Esophagus muscularis mucosa (tissue), 4 donors: ENCODE results near the gene MZT2A. TPM values are rescaled to one million over a fixed set of nuclear protein-coding genes. Genes with fewer than 3 reads are reported as not detected.
"Not testable (repeated sequence)": the region's sequence is repeated elsewhere in the genome, so short reads cannot be mapped to it uniquely, and the experiment has no call there.

Experiments
- DNase-seq: peaks from one replicate; pipeline ENCODE4 v3.0.0-alpha.2; 2017; ENCODE audit errors: extremely low spot score
- H3K27ac ChIP-seq, 4 donors: fragments of 200-600 bp; sonication (generic); replicated peaks in 1 of 4; 1 replicate in 3 of 4; 2 replicates in 1 of 4; pipeline ENCODE4 v1.5.1; 2016 to 2019; ENCODE audit warnings: mild to moderate bottlenecking in 1 of 4
- H3K27me3 ChIP-seq, 4 donors: fragments of 200-600 bp; sonication (generic); one replicate each; pipeline versions ENCODE4 v1.5.1 to v1.6.0; 2016 to 2019
- H3K36me3 ChIP-seq, 4 donors: fragments of 200-600 bp; sonication (generic); one replicate each; pipeline ENCODE4 v1.5.1; 2016 to 2019
- H3K4me1 ChIP-seq, 4 donors: fragments of 200-600 bp; sonication (generic); one replicate each; pipeline ENCODE4 v1.5.1; 2016 to 2019
- H3K4me3 ChIP-seq, 4 donors: fragments of 200-600 bp; sonication (generic); 1 replicate in 2 of 4; 2 replicates in 2 of 4; pipeline ENCODE4 v1.5.1; 2016 to 2019; ENCODE audit warnings: mild to moderate bottlenecking in 4 of 4, moderate library complexity in 1 of 4
- H3K9me3 ChIP-seq, 4 donors: fragments of 200-600 bp; sonication (generic); 1 replicate in 3 of 4; 2 replicates in 1 of 4; pipeline ENCODE4 v1.5.1; 2016 to 2019
- EP300 ChIP-seq: sonication (generic); formaldehyde crosslinking; IDR thresholded peaks from one replicate; pipeline ENCODE4 v1.6.1; 2017; ENCODE audit warnings: antibody characterized with exemption
- POLR2A ChIP-seq: fragments of 450-650 bp; IDR thresholded peaks from one replicate; pipeline ENCODE4 v1.6.1; 2017; ENCODE audit warnings: antibody characterized with exemption, moderate library complexity, mild to moderate bottlenecking, low read depth
- POLR2AphosphoS5 ChIP-seq, 2 donors: sonication (generic); formaldehyde crosslinking; IDR thresholded peaks; one replicate each; pipeline ENCODE4 v1.6.1; 2017; ENCODE audit warnings: antibody characterized with exemption in 2 of 2
- WGBS: methylation state at CpG from one replicate; pipeline ENCODE4 v1.1.5; 2018; 5-methylcytosine and 5-hydroxymethylcytosine counted together
- intact Hi-C: fragments of 100-400 bp; cut with DNase I; formaldehyde crosslinking; loops from one replicate; pipeline ENCODE4 v1.15.1; 2023
- total RNA-seq, 4 donors: library from RNA; depleted of rRNA; stranded (reverse); fragments of >200 nt; gene quantifications; one replicate each; pipeline versions ENCODE4 v1.1.0 to v1.2.1, GENCODE V29; 2016
- TF ChIP-seq, protein P1 (sequence below), 3 experiments: fragments of 200-600 bp in 2 of 3; fragments of 450-650 bp in 1 of 3; sonication (generic) in 2 of 3; IDR thresholded peaks; one replicate each; pipeline ENCODE4 v1.5.1; 2017 to 2019; ENCODE audit warnings: antibody characterized with exemption in 3 of 3, mild to moderate bottlenecking in 2 of 3, moderate library complexity in 1 of 3

MZT2A gene
- total RNA-seq, 4 donors from 2014 or later = 74.8 to 107 (median 88.9) TPM

- Histone ChIP-seq H3K27ac (peak overlapping the region; percentile 88 to 92 (median 90)), H3K4me1 (peaks cover 23 to 39% (median 33%) of the 10 kb centered on the region in 4 donors), H3K36me3 (peaks cover 0 to 10% (median 2%) of the 10 kb centered on the region in 4 donors), H3K27me3 (no peaks in the 10 kb centered on the region), H3K4me3 (peak overlapping the region; percentile 88 to 93 (median 90)), H3K9me3 (no peaks in the 10 kb centered on the region)
- peak; percentile 96 for DNase-seq
- TF ChIP-seq, protein P1, sequence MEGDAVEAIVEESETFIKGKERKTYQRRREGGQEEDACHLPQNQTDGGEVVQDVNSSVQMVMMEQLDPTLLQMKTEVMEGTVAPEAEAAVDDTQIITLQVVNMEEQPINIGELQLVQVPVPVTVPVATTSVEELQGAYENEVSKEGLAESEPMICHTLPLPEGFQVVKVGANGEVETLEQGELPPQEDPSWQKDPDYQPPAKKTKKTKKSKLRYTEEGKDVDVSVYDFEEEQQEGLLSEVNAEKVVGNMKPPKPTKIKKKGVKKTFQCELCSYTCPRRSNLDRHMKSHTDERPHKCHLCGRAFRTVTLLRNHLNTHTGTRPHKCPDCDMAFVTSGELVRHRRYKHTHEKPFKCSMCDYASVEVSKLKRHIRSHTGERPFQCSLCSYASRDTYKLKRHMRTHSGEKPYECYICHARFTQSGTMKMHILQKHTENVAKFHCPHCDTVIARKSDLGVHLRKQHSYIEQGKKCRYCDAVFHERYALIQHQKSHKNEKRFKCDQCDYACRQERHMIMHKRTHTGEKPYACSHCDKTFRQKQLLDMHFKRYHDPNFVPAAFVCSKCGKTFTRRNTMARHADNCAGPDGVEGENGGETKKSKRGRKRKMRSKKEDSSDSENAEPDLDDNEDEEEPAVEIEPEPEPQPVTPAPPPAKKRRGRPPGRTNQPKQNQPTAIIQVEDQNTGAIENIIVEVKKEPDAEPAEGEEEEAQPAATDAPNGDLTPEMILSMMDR (IDR thresholded peaks at IDR 0.05) = peak; percentile 55 to 81 (median 57)
- no peak for TF ChIP-seq POLR2A
- no peak for TF ChIP-seq EP300
- peak; percentile 66 to 69 for TF ChIP-seq POLR2AphosphoS5 (IDR thresholded peaks at IDR 0.05)
- intact Hi-C loops = loop anchor here (5.0 to 10.0 kb wide), 2 partner anchors 80 to 182 kb away; no protein-coding TSS in a partner anchor
- 0% methylated on average over 26 of the region's 79 CpGs for WGBS
These were observed 411 bp upstream of the MZT2A start for GRCh38 chr2:131492418-131493198.

DNA sequence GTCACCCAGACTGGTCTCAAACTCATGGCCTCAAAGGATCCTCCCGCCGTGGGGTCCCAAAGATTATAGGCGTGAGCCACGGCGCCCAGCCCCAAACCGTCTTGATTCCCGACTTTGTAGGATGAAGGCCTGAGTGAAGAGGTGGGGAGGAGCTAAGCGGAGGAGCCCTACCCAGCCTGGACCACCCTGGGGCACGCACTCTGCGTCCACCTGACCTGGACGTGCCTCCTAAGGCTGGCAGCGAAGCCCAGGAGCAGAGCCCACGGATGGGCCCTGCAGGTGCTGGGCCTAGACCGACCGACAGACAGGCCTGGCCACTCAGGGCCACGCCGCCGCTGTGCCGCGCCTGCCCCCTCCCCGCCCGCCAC lies 744 bp downstream of the MZT2A start:
- not testable (repeated sequence) for H3K9me3 ChIP-seq, H3K27ac ChIP-seq, DNase-seq, H3K27me3 ChIP-seq, H3K36me3 ChIP-seq
- H3K4me3 ChIP-seq = peak overlapping the region; percentile 88 to 93 (median 90)
- intact Hi-C loops = loop anchor here (5.0 to 10.0 kb wide), 2 partner anchors 79 to 183 kb away; no protein-coding TSS in a partner anchor
- WGBS = 0% methylated on average over 2 of the region's 22 CpGs
- peaks cover 23 to 39% (median 33%) of the 10 kb centered on the region in 4 donors for H3K4me1 ChIP-seq

- not testable (repeated sequence) for H3K27me3 ChIP-seq, DNase-seq, H3K9me3 ChIP-seq, H3K36me3 ChIP-seq
- peak overlapping the region in 2 of 4 donors; percentile 7 to 22 for H3K27ac ChIP-seq
- 68% methylated on average over 17 of the region's 20 CpGs for WGBS
- peaks cover 23 to 39% (median 33%) of the 10 kb centered on the region in 4 donors for H3K4me1 ChIP-seq
- intact Hi-C loops = loop anchor here (5.0 to 10.0 kb wide), 2 partner anchors 79 to 184 kb away; no protein-coding TSS in a partner anchor
- peak overlapping the region; percentile 88 to 93 (median 90) for H3K4me3 ChIP-seq
These were observed 1.4 kb downstream of the MZT2A start for GRCh38 chr2:131490616-131491468.

DNA sequence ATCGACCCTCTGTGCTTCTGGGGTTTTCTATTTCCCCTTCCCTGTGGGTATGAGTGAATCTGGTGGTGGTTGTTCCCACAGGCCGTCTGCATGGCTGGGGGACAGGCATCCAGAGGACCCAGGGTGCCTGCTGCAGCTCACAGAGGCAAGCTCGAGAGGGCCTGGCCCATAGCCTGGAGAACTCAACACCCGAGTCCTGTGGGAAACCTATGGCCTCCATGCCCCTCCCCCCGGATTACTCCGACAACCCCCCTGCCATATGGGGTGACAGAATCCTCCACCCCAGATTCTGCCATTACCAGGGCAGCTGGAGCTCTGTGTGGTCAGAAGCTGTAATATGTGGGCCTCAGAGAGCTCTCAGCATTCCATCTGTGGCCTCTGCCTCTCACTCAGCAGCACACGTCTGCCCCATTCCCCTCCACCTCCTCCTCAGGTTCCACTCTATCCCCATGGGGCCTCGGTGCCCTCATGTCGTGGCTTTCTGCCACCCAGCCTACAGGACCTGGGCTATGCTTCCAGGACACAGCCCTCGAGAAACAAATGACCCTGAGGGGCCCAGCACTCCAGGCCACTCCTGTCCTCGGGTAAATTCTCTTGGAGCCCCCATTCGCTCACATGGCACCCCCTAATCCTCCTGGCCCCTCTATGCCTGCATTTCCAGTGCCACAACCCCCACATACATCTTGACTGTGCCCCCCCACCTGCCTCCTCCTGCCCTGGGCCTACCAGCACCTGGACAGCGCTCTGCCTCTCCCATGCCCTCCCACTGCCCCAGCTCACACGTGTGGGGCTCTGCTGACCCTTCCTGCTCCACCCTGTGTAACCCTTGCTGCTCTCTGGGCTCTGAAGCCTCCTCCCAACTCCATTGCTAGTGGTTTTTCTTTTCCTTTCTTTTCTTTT lies 3.6 kb downstream of the MZT2A start:
- intact Hi-C loops = no loop called here
- 79% methylated on average over 14 of the region's 14 CpGs for WGBS

GRCh38 chr2:131486201-131486902 lies 5.8 kb downstream of the MZT2A start:
- H3K27me3 ChIP-seq, intact Hi-C loops, H3K4me3 ChIP-seq, H3K9me3 ChIP-seq, H3K27ac ChIP-seq, DNase-seq: not testable (repeated sequence)
- Histone ChIP-seq H3K36me3 (peaks cover 0 to 30% (median 18%) of the 10 kb centered on the region in 4 donors), H3K4me1 (peaks cover 8 to 20% (median 10%) of the 10 kb centered on the region in 4 donors)
- WGBS = 91% methylated on average over 12 of the region's 14 CpGs

More for the DNA sequence above, 3.6 kb downstream of the MZT2A start:
- no peak overlapping the region for H3K4me3 ChIP-seq
- H3K27me3 ChIP-seq = no peaks in the 10 kb centered on the region
- no peak overlapping the region for H3K27ac ChIP-seq
- H3K9me3 ChIP-seq = no peaks in the 10 kb centered on the region
- TF ChIP-seq, protein P1 (IDR thresholded peaks at IDR 0.05) = no peak
- TF ChIP-seq EP300 (no peak), POLR2AphosphoS5 (IDR thresholded peaks at IDR 0.05) (no peak), POLR2A (no peak)
- H3K4me1 ChIP-seq = peaks cover 11 to 22% (median 14%) of the 10 kb centered on the region in 4 donors
- H3K36me3 ChIP-seq = peaks cover 0 to 18% (median 6%) of the 10 kb centered on the region in 4 donors
- DNase-seq = no peak

GRCh38 chr2:131484906-131485460 lies 7.2 kb downstream of the MZT2A start:
- H3K4me1 ChIP-seq, DNase-seq, intact Hi-C loops, H3K4me3 ChIP-seq, H3K27me3 ChIP-seq, H3K9me3 ChIP-seq, H3K27ac ChIP-seq: not testable (repeated sequence)
- WGBS = 74% methylated on average over 6 of the region's 11 CpGs
- peaks cover 0 to 31% (median 16%) of the 10 kb centered on the region in 4 donors for H3K36me3 ChIP-seq

DNA sequence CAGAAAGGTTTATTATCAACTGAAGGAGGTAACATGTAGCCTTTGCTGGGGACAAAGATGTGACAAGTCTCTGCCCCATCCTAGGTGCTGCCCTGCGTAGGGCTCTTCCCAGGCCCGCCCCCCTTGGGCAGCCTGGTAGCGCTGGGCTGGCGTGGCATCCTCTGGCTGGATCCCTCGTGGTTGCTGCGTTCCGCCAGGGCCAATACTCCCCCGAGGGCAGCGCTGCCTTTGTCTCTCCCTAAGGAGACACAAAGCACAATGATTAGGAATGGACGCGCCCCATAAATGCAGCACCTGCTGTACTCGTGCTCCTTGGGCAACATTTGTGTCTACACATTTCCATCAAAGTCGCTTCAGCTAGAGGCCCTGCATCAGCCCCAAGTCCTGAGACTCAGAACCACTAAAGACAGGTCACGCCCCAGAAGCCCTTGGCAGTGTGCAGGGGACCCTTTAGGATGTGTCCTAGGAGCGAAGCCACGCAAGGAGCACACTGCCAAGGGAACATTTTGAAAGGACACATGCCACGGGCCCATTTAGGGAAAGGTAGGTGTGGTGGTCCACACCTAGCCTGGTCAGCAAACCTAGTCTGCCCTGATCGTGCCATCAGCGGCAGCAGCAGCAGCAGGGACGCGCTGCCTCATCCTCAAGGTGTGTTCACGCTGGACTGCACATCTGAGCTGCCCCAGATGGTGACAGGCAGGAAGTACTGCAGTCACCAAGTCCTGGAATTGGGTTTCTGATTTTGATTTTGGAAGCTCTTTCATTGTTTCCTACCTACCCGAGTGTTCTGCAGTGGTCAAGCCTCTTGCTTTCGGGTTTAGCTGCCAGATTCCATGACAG lies 8.0 kb downstream of the MZT2A start:
- intact Hi-C loops = not testable (repeated sequence)

More for the DNA sequence above, 8.0 kb downstream of the MZT2A start:
- peaks cover 0 to 34% (median 16%) of the 10 kb centered on the region in 4 donors for H3K36me3 ChIP-seq
- WGBS = 96% methylated on average over 15 of the region's 24 CpGs
- not testable (repeated sequence) for H3K4me1 ChIP-seq, H3K4me3 ChIP-seq, DNase-seq, H3K27me3 ChIP-seq, H3K9me3 ChIP-seq, H3K27ac ChIP-seq
